Right renal cortex interstitium (tissue), 3 donors: ENCODE measurements around the gene FEV. TPM values are rescaled to one million over a fixed set of nuclear protein-coding genes. Genes with fewer than 3 reads are reported as not detected.
"Not testable (repeated sequence)": the region's sequence is repeated elsewhere in the genome, so short reads cannot be mapped to it uniquely, and the experiment has no call there.

Experiments
- DNase-seq, 3 donors: peaks; one replicate each; pipeline ENCODE4 v3.0.0-alpha.2; 2013; ENCODE audit warnings: low read depth in 3 of 3, low spot score in 2 of 3
- polyA plus RNA-seq, 3 donors: library from polyadenylated mRNA; unstranded; fragments of 120-200 nt; gene quantifications; one replicate each; pipeline ENCODE4 v1.2.1, GENCODE V29; 2013; ENCODE audit not compliant: insufficient read length in 3 of 3

The FEV gene
- polyA plus RNA-seq, 3 donors: 0.07 to 0.10 TPM; not detected in 1

DNA sequence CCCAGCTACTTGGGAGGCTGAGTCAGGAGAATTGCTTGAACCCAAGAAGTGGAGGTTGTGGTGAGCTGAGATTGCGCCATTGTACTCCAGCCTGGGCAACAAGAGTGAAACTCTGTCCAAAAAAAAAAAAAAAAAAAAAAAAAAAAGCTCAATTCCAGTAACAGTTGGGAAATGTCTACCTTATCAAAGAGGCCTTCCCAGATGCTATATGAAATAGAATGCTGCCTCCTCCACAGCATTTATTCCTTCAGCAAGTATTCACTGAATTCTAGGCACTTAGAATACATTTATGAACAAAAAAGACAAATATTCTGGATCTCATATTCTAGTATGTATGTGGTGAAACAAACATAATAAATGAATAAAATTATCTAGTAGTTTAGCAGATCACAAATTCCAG lies 38.4 kb downstream of the FEV start:
- DNase-seq: no peak

- no peak for DNase-seq
Observed at GRCh38 chr2:218944759-218945404, 40.1 kb downstream of the FEV start.

DNA sequence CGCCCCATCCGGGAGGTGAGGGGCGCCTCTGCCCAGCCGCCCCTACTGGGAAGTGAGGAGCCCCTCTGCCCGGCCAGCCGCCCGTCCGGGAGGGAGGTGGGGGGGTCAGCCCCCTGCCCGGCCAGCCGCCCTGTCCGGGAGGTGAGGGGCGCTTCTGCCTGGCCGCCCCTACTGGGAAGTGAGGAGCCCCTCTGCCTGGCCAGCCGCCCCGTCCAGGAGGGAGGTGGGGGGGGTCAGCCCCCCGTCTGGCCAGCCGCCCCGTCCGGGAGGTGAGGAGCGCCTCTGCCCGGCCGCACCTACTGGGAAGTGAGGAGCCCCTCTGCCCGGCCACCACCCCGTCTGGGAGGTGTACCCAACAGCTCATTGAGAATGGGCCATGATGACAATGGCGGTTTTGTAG lies 53.2 kb downstream of the FEV start:
- DNase-seq: not testable (repeated sequence)

Other genes with a start within 250 kb of the FEV start
- gene CYP27A1, start 203.0 kb downstream of the FEV start, polyA plus RNA-seq: 10 to 100 TPM; 47.8 to 59.3 (median 57.3) TPM
- gene PRKAG3, start 153.4 kb downstream of the FEV start, polyA plus RNA-seq: under 1 TPM in 2 of 3 donors, not detected in 1; 0.07 TPM
- gene WNT6, start 125.4 kb downstream of the FEV start, polyA plus RNA-seq: under 1 TPM; 0.10 to 0.27 (median 0.15) TPM
- gene WNT10A, start 104.3 kb downstream of the FEV start, polyA plus RNA-seq: 1 to 10 TPM in 1 of 3 donors, under 1 TPM in 2; 0.57 to 1.1 (median 0.96) TPM
- not detected for gene CDK5R2, start 25.5 kb downstream of the FEV start, polyA plus RNA-seq
- not detected for gene CRYBA2, start 8.2 kb upstream of the FEV start, polyA plus RNA-seq
- gene CFAP65, start 56.3 kb upstream of the FEV start, polyA plus RNA-seq: under 1 TPM; 0.24 to 0.40 (median 0.34) TPM
- gene IHH, start 75.7 kb upstream of the FEV start, polyA plus RNA-seq: 1 to 10 TPM; 1.2 to 1.8 (median 1.6) TPM
- 10 to 100 TPM; 19.5 to 22.6 (median 20.4) TPM for gene NHEJ1, start 175.6 kb upstream of the FEV start, polyA plus RNA-seq
- 10 to 100 TPM; 14.0 to 21.4 (median 17.8) TPM for gene SLC23A3, start 184.8 kb upstream of the FEV start, polyA plus RNA-seq
- 10 to 100 TPM; 61.4 to 69.5 (median 61.5) TPM for gene CNPPD1, start 191.7 kb upstream of the FEV start, polyA plus RNA-seq
- gene RETREG2, start 193.1 kb upstream of the FEV start, polyA plus RNA-seq: 100 to 1,000 TPM; 108 to 127 (median 108) TPM
- gene ZFAND2B, start 221.6 kb upstream of the FEV start, polyA plus RNA-seq: 10 to 100 TPM; 33.7 to 38.5 (median 38.3) TPM
- gene ABCB6, start 233.8 kb upstream of the FEV start, polyA plus RNA-seq: 10 to 100 TPM; 34.7 to 37.5 (median 36.8) TPM
- gene ATG9A, start 244.5 kb upstream of the FEV start, polyA plus RNA-seq: 10 to 100 TPM; 43.8 to 51.1 (median 46.8) TPM
- gene ANKZF1, start 244.6 kb upstream of the FEV start, polyA plus RNA-seq: 10 to 100 TPM; 38.4 to 44.8 (median 38.8) TPM